ENCODE data around the gene ATOH1.

GRCh38 chr4:93834249-93835066, 5.9 kb downstream of the ATOH1 start:
- no peak for TF ChIP-seq TCF7L2 (IDR thresholded peaks at IDR 0.05; ENCODE audit: low read depth, low read length)
- TF ChIP-seq, protein P1, sequence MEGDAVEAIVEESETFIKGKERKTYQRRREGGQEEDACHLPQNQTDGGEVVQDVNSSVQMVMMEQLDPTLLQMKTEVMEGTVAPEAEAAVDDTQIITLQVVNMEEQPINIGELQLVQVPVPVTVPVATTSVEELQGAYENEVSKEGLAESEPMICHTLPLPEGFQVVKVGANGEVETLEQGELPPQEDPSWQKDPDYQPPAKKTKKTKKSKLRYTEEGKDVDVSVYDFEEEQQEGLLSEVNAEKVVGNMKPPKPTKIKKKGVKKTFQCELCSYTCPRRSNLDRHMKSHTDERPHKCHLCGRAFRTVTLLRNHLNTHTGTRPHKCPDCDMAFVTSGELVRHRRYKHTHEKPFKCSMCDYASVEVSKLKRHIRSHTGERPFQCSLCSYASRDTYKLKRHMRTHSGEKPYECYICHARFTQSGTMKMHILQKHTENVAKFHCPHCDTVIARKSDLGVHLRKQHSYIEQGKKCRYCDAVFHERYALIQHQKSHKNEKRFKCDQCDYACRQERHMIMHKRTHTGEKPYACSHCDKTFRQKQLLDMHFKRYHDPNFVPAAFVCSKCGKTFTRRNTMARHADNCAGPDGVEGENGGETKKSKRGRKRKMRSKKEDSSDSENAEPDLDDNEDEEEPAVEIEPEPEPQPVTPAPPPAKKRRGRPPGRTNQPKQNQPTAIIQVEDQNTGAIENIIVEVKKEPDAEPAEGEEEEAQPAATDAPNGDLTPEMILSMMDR (IDR thresholded peaks at IDR 0.05): no peak
- no peak for TF ChIP-seq SIN3A (IDR thresholded peaks at IDR 0.05; ENCODE audit: borderline replicate concordance, insufficient read depth, low read depth, low read length)
